Measurements from ENCODE around the gene ARFGEF3. TPM values are rescaled to one million over a fixed set of nuclear protein-coding genes. Genes with fewer than 3 reads are reported as not detected.

The ARFGEF3 gene
- total RNA-seq, 1 experiment from 2014 or later, result 7.8 TPM

GRCh38 chr6:138183790-138184134 is 22.0 kb downstream of the ARFGEF3 start:
- no peaks in the 10 kb centered on the region for H3F3A ChIP-seq (ENCODE audit: low read length, unreplicated experiment)
- BruUV-seq (replicated peaks), result no TSS peak
- intact Hi-C loops (cut with micrococcal nuclease), result no loop called here

GRCh38 chr6:138184230-138184629 is 22.5 kb downstream of the ARFGEF3 start:
- H3K9me2 ChIP-seq (replicated peaks; ENCODE audit: low read length), result no peaks in the 10 kb centered on the region
- DNase-seq (no peak), ATAC-seq (no peak)
- intact Hi-C loops (cut with micrococcal nuclease), result no loop called here
- no peaks in the 10 kb centered on the region for H3F3A ChIP-seq (ENCODE audit: low read length, unreplicated experiment)
- 0 out of 2 replicates have a peak, but pooled peaks cover 5% of the 10 kb centered on the region for H3K4me1 ChIP-seq (ENCODE audit: insufficient read depth, low read length)
- no peak overlapping the region for H3K4me2 ChIP-seq (ENCODE audit: low read length)
- no peaks in the 10 kb centered on the region for H4K20me1 ChIP-seq (ENCODE audit: low read length)
- no peaks in the 10 kb centered on the region for H3K27me3 ChIP-seq (ENCODE audit: low read length)
- ChIA-PET POLR2A (ENCODE audit: unreplicated experiment) (no interaction called here), CTCF (no interaction called here)
- no peak overlapping the region for H3K27ac ChIP-seq (ENCODE audit: low read length)
- TF ChIP-seq EZH2phosphoT487 (IDR thresholded peaks at IDR 0.05; ENCODE audit: borderline replicate concordance, low read length), result no peak
- no peak for TF ChIP-seq CTCF (conservative IDR thresholded peaks at IDR 0.05; ENCODE audit: low read depth, low read length)
- TF ChIP-seq EZH2 (IDR thresholded peaks at IDR 0.05; ENCODE audit: low read length, unreplicated experiment), result no peak
- BruUV-seq (replicated peaks), result no TSS peak
- H2AFZ ChIP-seq (ENCODE audit: low read length), result no peak overlapping the region
- no peak overlapping the region for H3K4me3 ChIP-seq (ENCODE audit: low read length)
- H3K79me2 ChIP-seq (ENCODE audit: low read length), result no peaks in the 10 kb centered on the region
- H3K9me3 ChIP-seq (ENCODE audit: low read length), result no peaks in the 10 kb centered on the region
- no peak overlapping the region for H3K9ac ChIP-seq (ENCODE audit: low read length)
- no peaks in the 10 kb centered on the region for H3K36me3 ChIP-seq (ENCODE audit: low read depth, low read length)

More at GRCh38 chr6:138183790-138184134, 22.0 kb downstream of the ARFGEF3 start:
- Histone ChIP-seq H3K4me3 (ENCODE audit: low read length) (no peak overlapping the region), H3K9me3 (ENCODE audit: low read length) (no peaks in the 10 kb centered on the region), H3K9ac (ENCODE audit: low read length) (no peak overlapping the region), H3K27ac (ENCODE audit: low read length) (no peak overlapping the region), H3K36me3 (ENCODE audit: low read depth, low read length) (no peaks in the 10 kb centered on the region), H3K4me2 (ENCODE audit: low read length) (no peak overlapping the region), H3K9me2 (replicated peaks; ENCODE audit: low read length) (no peaks in the 10 kb centered on the region), H2AFZ (ENCODE audit: low read length) (no peak overlapping the region), H4K20me1 (ENCODE audit: low read length) (no peaks in the 10 kb centered on the region), H3K27me3 (ENCODE audit: low read length) (no peaks in the 10 kb centered on the region), H3K79me2 (ENCODE audit: low read length) (no peaks in the 10 kb centered on the region), H3K4me1 (ENCODE audit: insufficient read depth, low read length) (0 out of 2 replicates have a peak, but pooled peaks cover 5% of the 10 kb centered on the region)
- ATAC-seq (no peak), DNase-seq (no peak)
- CTCF ChIA-PET, result no interaction called here
- no peak for TF ChIP-seq EZH2phosphoT487 (IDR thresholded peaks at IDR 0.05; ENCODE audit: borderline replicate concordance, low read length)
- POLR2A ChIA-PET (ENCODE audit: unreplicated experiment), result no interaction called here

GRCh38 chr6:138187156-138187555 is 25.4 kb downstream of the ARFGEF3 start:
- Histone ChIP-seq H2AFZ (ENCODE audit: low read length) (no peak overlapping the region), H3K4me2 (ENCODE audit: low read length) (no peak overlapping the region), H3F3A (ENCODE audit: low read length, unreplicated experiment) (no peaks in the 10 kb centered on the region), H3K9me2 (replicated peaks; ENCODE audit: low read length) (no peaks in the 10 kb centered on the region), H3K4me1 (ENCODE audit: insufficient read depth, low read length) (0 out of 2 replicates have a peak, but pooled peaks cover 5% of the 10 kb centered on the region), H3K79me2 (ENCODE audit: low read length) (no peaks in the 10 kb centered on the region), H3K36me3 (ENCODE audit: low read depth, low read length) (no peaks in the 10 kb centered on the region), H3K27me3 (ENCODE audit: low read length) (no peaks in the 10 kb centered on the region), H4K20me1 (ENCODE audit: low read length) (no peaks in the 10 kb centered on the region), H3K27ac (ENCODE audit: low read length) (no peak overlapping the region), H3K9ac (ENCODE audit: low read length) (no peak overlapping the region), H3K4me3 (ENCODE audit: low read length) (no peak overlapping the region), H3K9me3 (ENCODE audit: low read length) (no peaks in the 10 kb centered on the region)
- ATAC-seq (no peak), DNase-seq (no peak)
- TF ChIP-seq CTCF (conservative IDR thresholded peaks at IDR 0.05; ENCODE audit: low read depth, low read length) (no peak), EZH2phosphoT487 (IDR thresholded peaks at IDR 0.05; ENCODE audit: borderline replicate concordance, low read length) (no peak), EZH2 (IDR thresholded peaks at IDR 0.05; ENCODE audit: low read length, unreplicated experiment) (no peak)
- intact Hi-C loops (cut with micrococcal nuclease), result no loop called here
- ChIA-PET POLR2A (ENCODE audit: unreplicated experiment) (no interaction called here), CTCF (no interaction called here)
- BruUV-seq (replicated peaks), result no TSS peak
